GM18505 (cell line): ENCODE measurements around the gene RNF13.

Experiments used
- ATAC-seq: cut with Tn5 transposase; IDR thresholded peaks from one replicate; pipeline ENCODE4 v1.9.1; 2021; ENCODE audit not compliant: unreplicated experiment
- POLR2A ChIP-seq: IDR thresholded peaks from 4 replicates; pipeline ENCODE4 v1.6.1; 2011; ENCODE audit warnings: borderline replicate concordance; ENCODE audit not compliant: insufficient read depth, insufficient read length; ENCODE audit errors: extremely low read depth

Gene RNF13

DNA sequence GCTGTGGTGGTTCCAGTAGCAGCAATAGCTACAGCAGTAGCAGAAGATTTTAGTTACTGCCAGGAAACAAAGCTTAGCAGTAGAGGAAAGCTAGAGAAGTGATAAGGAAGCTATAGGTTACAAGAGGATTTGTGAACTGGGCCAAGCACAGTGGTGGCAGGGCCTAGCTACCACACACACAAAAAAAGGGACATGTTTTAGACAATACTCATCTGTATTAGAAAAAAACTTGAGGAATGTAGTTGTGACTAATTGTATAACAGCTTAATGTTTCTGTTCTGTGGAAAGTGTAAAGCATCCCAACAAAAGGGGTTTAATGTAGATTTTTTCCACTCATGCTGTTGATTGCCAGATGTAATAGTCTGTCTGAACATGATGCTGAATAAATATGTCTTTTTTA, 187.6 kb downstream of the RNF13 start:
- ATAC-seq: no peak
- TF ChIP-seq POLR2A: no peak

GRCh38 chr3:150005243-150006112, 192.5 kb downstream of the RNF13 start:
- no peak for ATAC-seq
- TF ChIP-seq POLR2A: no peak

DNA sequence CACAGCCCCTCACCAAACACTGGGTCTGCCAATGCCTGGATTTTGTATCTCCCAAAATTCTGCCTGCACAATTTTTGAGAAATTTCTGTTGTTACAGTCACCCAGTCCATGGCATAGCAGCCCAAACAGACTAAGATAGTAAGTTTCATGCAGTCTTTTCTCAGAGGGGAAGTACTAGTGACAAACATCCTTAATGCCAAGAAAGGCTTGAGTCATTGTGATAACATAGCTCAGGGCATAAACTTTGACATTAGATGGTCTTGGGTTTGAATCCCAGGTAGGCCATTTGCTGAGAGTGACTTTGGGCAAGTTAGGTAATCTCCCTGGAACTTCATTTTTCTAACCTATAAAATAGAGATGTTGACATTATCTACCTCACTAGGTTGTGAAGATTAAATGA, 193.8 kb downstream of the RNF13 start:
- no peak for ATAC-seq
- no peak for TF ChIP-seq POLR2A
